HG02571 (cell line): ENCODE data around the gene DCAF11.

Experiments
- ATAC-seq: cut with Tn5 transposase; IDR thresholded peaks from one replicate; pipeline ENCODE4 v1.9.1; 2021; ENCODE audit warnings: mild to moderate bottlenecking, moderate library complexity; ENCODE audit not compliant: unreplicated experiment

The DCAF11 gene

GRCh38 chr14:24151404-24152080 lies 37.0 kb downstream of the DCAF11 start:
- ATAC-seq = no peak

- ATAC-seq = no peak
Measured at GRCh38 chr14:24155100-24155499, 40.5 kb downstream of the DCAF11 start.

GRCh38 chr14:24156840-24157239 lies 42.3 kb downstream of the DCAF11 start:
- no peak for ATAC-seq

GRCh38 chr14:24157331-24157730 lies 42.8 kb downstream of the DCAF11 start:
- ATAC-seq = no peak

GRCh38 chr14:24159777-24160498 lies 45.4 kb downstream of the DCAF11 start:
- no peak for ATAC-seq

- ATAC-seq = no peak
Measured at GRCh38 chr14:24160499-24160849, 45.9 kb downstream of the DCAF11 start.

GRCh38 chr14:24160850-24161804 lies 46.5 kb downstream of the DCAF11 start, which contains the start of gene IRF9:
IRF9 (plus strand) TSS chr14:24161265; CDS start chr14:24162145, 880 bp downstream.
- peak; percentile 70 for ATAC-seq

GRCh38 chr14:24162093-24162492 lies 47.5 kb downstream of the DCAF11 start:
- ATAC-seq = no peak

GRCh38 chr14:24164518-24164991 lies 50.0 kb downstream of the DCAF11 start:
- ATAC-seq = no peak

GRCh38 chr14:24165785-24166184 lies 51.2 kb downstream of the DCAF11 start:
- no peak for ATAC-seq

- no peak for ATAC-seq
Measured at GRCh38 chr14:24167469-24168114, 53.0 kb downstream of the DCAF11 start.

GRCh38 chr14:24171422-24172260 lies 57.1 kb downstream of the DCAF11 start, which contains the start of gene REC8:
REC8 (plus strand) TSS chr14:24172080; CDS start chr14:24172553, 473 bp downstream.
- ATAC-seq = peak; percentile 64

- ATAC-seq = no peak
Measured at GRCh38 chr14:24172261-24172860, 57.8 kb downstream of the DCAF11 start.

GRCh38 chr14:24172871-24173281 lies 58.3 kb downstream of the DCAF11 start:
- no peak for ATAC-seq
